Adipocyte (in vitro differentiated cells): Measurements from ENCODE around the gene SFXN5.

ENCODE experiments used
- DNase-seq: peaks from one replicate; pipeline ENCODE4 v3.0.0-alpha.2; 2015; ENCODE audit warnings: low read depth
- H3K27me3 ChIP-seq: replicated peaks from 2 replicates; pipeline ENCODE4 v1.7.0; 2013; ENCODE audit warnings: mild to moderate bottlenecking, low read length, moderate library complexity; ENCODE audit not compliant: control insufficient read depth, insufficient read depth
- H3K36me3 ChIP-seq: 2 replicates; pipeline ENCODE4 v1.7.0; 2013; ENCODE audit warnings: low read length, mild to moderate bottlenecking, moderate library complexity; ENCODE audit not compliant: control insufficient read depth, insufficient read depth, severe bottlenecking
- H3K4me1 ChIP-seq: 2 replicates; pipeline ENCODE4 v1.7.0; 2013; ENCODE audit warnings: mild to moderate bottlenecking, low read length, moderate library complexity; ENCODE audit not compliant: control insufficient read depth, insufficient read depth
- H3K4me3 ChIP-seq: 2 replicates; pipeline ENCODE4 v1.7.0; 2013; ENCODE audit warnings: mild to moderate bottlenecking, low read length, moderate library complexity
- H3K9ac ChIP-seq: 2 replicates; pipeline ENCODE4 v1.7.0; 2013; ENCODE audit warnings: mild to moderate bottlenecking, low read length, moderate library complexity
- H3K9me3 ChIP-seq: 2 replicates; pipeline ENCODE4 v1.7.0; 2013; ENCODE audit warnings: mild to moderate bottlenecking, low read length, moderate library complexity; ENCODE audit not compliant: control insufficient read depth

SFXN5 gene

GRCh38 chr2:72993933-72994280 lies 77.6 kb downstream of the SFXN5 start:
- H3K9me3 ChIP-seq = no peaks in the 10 kb centered on the region
- no peak for DNase-seq
- H3K4me1 ChIP-seq = peaks cover 15% of the 10 kb centered on the region
- H3K36me3 ChIP-seq = peaks cover 6% of the 10 kb centered on the region
- no peaks in the 10 kb centered on the region for H3K27me3 ChIP-seq
- no peak overlapping the region for H3K9ac ChIP-seq
- no peak overlapping the region for H3K4me3 ChIP-seq

- no peaks in the 10 kb centered on the region for H3K9me3 ChIP-seq
- H3K9ac ChIP-seq = no peak overlapping the region
- H3K36me3 ChIP-seq = peaks cover 2% of the 10 kb centered on the region
- H3K27me3 ChIP-seq = no peaks in the 10 kb centered on the region
- peak; percentile 69 for DNase-seq
- H3K4me3 ChIP-seq = no peak overlapping the region
- peaks cover 15% of the 10 kb centered on the region for H3K4me1 ChIP-seq
Measured at GRCh38 chr2:72993147-72993932, 78.2 kb downstream of the SFXN5 start.

GRCh38 chr2:72992734-72993102 lies 78.8 kb downstream of the SFXN5 start:
- no peak overlapping the region for H3K4me3 ChIP-seq
- H3K36me3 ChIP-seq = peaks cover 4% of the 10 kb centered on the region
- peaks cover 15% of the 10 kb centered on the region for H3K4me1 ChIP-seq
- no peaks in the 10 kb centered on the region for H3K27me3 ChIP-seq
- DNase-seq = no peak
- no peak overlapping the region for H3K9ac ChIP-seq
- H3K9me3 ChIP-seq = no peaks in the 10 kb centered on the region

GRCh38 chr2:72991980-72992733 lies 79.4 kb downstream of the SFXN5 start:
- H3K4me1 ChIP-seq = peaks cover 15% of the 10 kb centered on the region
- DNase-seq = no peak

GRCh38 chr2:72991439-72991725 lies 80.1 kb downstream of the SFXN5 start:
- Histone ChIP-seq H3K36me3 (peaks cover 5% of the 10 kb centered on the region), H3K27me3 (no peaks in the 10 kb centered on the region), H3K4me3 (no peak overlapping the region), H3K9me3 (no peaks in the 10 kb centered on the region), H3K9ac (no peak overlapping the region), H3K4me1 (peaks cover 15% of the 10 kb centered on the region)
- no peak for DNase-seq

More at GRCh38 chr2:72991980-72992733, 79.4 kb downstream of the SFXN5 start:
- Histone ChIP-seq H3K36me3 (peaks cover 5% of the 10 kb centered on the region), H3K9me3 (no peaks in the 10 kb centered on the region), H3K27me3 (no peaks in the 10 kb centered on the region), H3K9ac (no peak overlapping the region), H3K4me3 (no peak overlapping the region)

GRCh38 chr2:72990695-72991438 lies 80.6 kb downstream of the SFXN5 start:
- no peak for DNase-seq
- peaks cover 5% of the 10 kb centered on the region for H3K36me3 ChIP-seq
- peak overlapping the region; percentile 77 for H3K9ac ChIP-seq
- no peak overlapping the region for H3K4me3 ChIP-seq
- no peaks in the 10 kb centered on the region for H3K27me3 ChIP-seq
- peaks cover 15% of the 10 kb centered on the region for H3K4me1 ChIP-seq
- H3K9me3 ChIP-seq = no peaks in the 10 kb centered on the region

GRCh38 chr2:72989770-72990556 lies 81.5 kb downstream of the SFXN5 start:
- H3K4me1 ChIP-seq = peaks cover 17% of the 10 kb centered on the region
- DNase-seq = no peak
- H3K4me3 ChIP-seq = peak overlapping the region; percentile 21
- peak overlapping the region; percentile 77 for H3K9ac ChIP-seq
- H3K9me3 ChIP-seq = no peaks in the 10 kb centered on the region
- H3K36me3 ChIP-seq = peaks cover 5% of the 10 kb centered on the region
- no peaks in the 10 kb centered on the region for H3K27me3 ChIP-seq

- Histone ChIP-seq H3K4me1 (peaks cover 29% of the 10 kb centered on the region), H3K9me3 (no peaks in the 10 kb centered on the region), H3K4me3 (no peak overlapping the region), H3K27me3 (no peaks in the 10 kb centered on the region), H3K36me3 (peaks cover 5% of the 10 kb centered on the region), H3K9ac (peak overlapping the region; percentile 77)
- DNase-seq = no peak
Measured at GRCh38 chr2:72988726-72989273, 82.7 kb downstream of the SFXN5 start.

GRCh38 chr2:72988041-72988440 lies 83.5 kb downstream of the SFXN5 start:
- peaks cover 5% of the 10 kb centered on the region for H3K36me3 ChIP-seq
- peaks cover 29% of the 10 kb centered on the region for H3K4me1 ChIP-seq
- no peak for DNase-seq
- H3K9ac ChIP-seq = no peak overlapping the region
- no peaks in the 10 kb centered on the region for H3K27me3 ChIP-seq
- no peak overlapping the region for H3K4me3 ChIP-seq
- no peaks in the 10 kb centered on the region for H3K9me3 ChIP-seq

GRCh38 chr2:72985891-72986683 lies 85.4 kb downstream of the SFXN5 start:
- peaks cover 29% of the 10 kb centered on the region for H3K4me1 ChIP-seq
- no peaks in the 10 kb centered on the region for H3K9me3 ChIP-seq
- H3K9ac ChIP-seq = no peak overlapping the region
- no peak overlapping the region for H3K4me3 ChIP-seq
- no peak for DNase-seq
- H3K27me3 ChIP-seq = no peaks in the 10 kb centered on the region
- peaks cover 5% of the 10 kb centered on the region for H3K36me3 ChIP-seq
